GM20431 (cell line): ENCODE results near the gene ZNF57.
"Not testable (repeated sequence)": the region's sequence is repeated elsewhere in the genome, so short reads cannot be mapped to it uniquely, and the experiment has no call there.

ENCODE experiments used
- in situ Hi-C: fragments of 300-500 bp; cut with MseI, MboI; formaldehyde crosslinking; loops from one replicate; pipeline ENCODE4 v1.15.0; 2020; ENCODE audit warnings: low sequenced_read_pairs; ENCODE audit not compliant: unreplicated experiment

Gene ZNF57

DNA sequence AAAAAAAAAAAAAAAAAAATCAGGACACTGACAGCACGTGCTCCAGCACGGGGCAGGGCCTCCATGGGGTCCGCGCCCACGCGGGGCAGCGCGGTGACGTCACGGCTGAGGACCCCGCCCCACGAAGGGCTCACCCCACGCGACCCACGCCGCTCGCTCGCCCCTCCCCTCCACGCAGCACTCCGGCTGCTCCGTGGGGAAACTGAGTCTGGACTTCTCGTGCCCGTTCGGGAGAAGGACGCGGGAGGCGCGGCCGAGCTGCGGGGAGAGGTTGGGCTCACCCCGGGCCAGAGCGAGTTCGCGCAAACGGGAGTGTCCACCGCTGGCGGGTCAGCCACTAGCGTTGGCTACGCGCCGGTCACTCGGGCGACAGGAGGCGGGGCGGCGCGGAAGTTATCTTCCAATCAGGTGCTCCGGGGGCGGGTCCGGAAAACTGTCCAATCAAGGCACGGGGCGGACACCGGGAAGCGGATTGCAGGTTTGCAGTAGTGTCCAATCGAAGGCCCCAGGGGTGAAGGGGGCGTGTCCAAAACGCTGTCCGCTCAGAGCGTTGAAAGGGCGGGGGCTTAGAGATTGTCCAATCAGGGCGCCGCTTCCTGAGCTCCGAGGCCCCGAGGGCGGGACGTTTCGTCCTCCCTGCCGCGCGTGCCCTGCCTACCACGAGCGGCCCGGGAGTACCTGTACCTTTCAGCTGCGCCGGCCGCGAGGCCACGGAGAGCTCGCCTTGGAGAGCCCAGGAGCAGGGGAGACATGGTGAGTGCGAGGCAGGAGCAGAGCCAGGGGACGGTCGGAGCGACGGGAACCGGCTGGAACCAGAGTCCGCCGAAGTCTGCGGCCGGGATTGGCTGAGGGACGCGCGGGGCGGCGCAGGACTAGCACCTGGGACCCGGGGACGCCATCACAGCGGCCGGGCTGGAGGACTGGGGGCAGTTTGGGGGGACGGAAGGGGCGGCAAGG is at the start of gene ZNF57:
ZNF57 (plus strand) TSS at position 633 of the 957 bp plus-strand sequence; CDS start at position 751, 118 bp downstream.
- in situ Hi-C loops = no loop called here

DNA sequence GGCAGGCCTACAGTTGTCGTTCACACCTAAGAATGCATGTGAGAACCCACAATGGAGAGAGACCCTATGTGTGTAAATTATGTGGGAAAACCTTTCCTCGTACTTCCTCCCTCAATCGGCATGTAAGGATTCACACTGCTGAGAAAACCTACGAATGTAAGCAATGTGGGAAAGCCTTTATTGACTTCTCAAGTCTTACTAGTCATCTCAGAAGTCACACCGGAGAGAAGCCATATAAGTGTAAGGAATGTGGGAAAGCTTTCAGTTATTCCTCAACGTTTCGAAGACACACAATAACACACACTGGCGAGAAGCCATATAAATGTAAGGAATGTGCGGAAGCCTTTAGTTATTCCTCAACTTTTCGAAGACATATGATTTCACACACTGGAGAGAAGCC is 48.1 kb upstream of the ZNF57 start:
- in situ Hi-C loops = no loop called here

DNA sequence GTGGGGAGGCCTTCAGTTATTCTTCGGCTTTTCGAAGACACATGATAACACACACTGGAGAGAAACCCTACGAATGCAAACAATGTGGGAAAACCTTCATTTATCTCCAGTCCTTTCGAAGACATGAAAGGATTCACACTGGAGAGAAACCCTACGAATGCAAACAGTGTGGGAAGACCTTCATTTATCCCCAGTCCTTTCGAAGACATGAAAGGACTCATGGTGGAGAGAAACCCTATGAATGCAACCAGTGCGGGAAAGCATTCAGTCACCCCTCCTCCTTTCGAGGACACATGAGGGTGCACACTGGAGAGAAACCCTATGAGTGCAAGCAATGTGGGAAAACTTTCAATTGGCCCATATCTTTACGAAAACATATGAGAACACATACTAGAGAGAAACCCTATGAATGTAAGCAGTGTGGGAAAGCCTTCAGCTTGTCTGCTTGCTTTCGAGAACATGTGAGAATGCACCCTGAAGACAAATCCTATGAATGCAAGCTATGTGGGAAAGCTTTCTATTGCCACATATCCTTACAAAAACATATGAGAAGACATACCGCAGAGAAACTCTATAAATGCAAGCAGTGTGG is 47.6 kb upstream of the ZNF57 start:
- in situ Hi-C loops = no loop called here

DNA sequence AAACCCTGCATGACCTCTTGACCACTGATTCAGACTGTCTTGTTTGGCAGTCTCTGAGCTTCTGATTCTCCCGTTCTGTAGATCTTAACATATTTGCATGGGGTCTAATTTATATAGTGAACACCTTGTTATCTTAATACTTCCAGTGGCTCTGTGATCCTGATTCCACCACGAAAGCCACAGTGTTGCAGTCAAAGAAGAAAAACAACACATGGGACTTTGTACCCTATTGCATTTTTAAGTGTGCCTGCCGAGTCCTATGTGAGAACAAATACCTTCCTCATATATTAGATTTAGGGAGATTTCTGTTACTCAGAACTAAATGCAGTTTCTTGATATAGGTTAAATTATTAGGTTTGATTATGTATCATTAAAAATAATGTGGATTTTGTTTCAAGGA is 45.9 kb upstream of the ZNF57 start:
- in situ Hi-C loops = no loop called here

DNA sequence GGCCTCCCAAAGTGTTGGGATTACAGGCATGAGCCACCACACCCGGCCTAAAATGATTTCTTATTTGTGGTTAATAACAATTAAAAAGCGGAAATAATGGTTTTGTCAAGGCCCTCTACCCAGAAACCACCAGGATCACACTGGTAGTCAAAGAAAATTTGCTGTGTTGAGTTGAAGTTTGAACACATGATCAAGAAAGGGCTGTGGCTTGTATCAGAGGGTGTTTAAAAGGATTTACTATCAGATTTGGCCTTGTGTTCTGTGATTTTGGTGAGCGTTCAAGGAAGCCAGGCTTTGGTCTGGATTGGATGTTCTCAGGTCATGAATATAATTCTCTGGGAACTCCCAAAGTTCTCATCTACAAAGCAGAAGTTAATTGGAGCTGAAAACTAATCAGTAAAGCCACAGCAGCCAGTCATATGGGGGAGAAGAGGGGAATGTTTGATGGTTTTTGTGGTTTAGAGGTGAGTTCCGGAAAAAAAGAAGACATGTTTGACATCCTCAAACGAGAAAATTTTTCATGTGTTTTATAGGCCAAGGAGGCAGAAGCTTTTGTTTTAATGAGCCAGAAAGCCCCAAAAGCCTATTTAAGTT is 44.2 kb upstream of the ZNF57 start:
- in situ Hi-C loops = no loop called here

DNA sequence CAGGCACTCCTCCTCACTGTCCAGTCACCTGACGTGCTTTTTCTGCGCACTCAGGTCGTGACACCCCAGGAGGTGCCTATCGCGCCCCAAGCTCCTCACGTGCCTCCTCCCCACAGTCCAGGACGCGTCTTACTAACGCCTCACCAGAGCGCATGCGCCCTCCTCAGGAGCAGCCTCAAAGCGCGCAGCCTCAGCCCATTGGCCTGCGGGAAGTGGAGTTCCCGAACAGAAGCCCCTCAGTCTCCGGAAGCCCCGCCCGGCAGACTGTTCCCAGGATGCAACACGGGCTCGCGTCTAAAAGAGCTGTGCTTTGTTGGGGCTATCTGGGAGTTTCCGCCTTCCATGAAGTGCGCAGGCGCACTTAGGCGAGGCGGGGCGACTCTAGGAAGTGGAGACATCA is 41.9 kb upstream of the ZNF57 start:
- in situ Hi-C loops = no loop called here

DNA sequence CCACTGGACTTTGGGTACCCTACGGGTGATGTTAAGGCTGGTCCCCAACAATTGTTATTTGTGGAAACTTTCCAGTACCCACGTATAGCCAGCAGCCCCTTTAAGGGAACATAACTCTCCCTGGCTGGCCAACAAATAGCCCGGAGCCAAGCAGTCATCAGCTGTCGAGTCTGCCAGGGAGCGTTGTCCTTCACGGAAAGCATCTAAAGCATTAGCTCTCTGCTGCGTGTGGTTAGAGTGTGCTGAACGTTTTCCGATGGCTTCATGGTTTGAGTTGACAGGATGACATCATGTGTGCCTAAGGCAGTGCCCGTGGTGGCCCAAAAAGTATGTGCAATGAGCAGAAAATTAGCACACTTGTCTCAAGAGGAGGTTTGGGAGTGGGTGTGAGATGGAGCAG is 36.9 kb upstream of the ZNF57 start:
- in situ Hi-C loops = no loop called here

DNA sequence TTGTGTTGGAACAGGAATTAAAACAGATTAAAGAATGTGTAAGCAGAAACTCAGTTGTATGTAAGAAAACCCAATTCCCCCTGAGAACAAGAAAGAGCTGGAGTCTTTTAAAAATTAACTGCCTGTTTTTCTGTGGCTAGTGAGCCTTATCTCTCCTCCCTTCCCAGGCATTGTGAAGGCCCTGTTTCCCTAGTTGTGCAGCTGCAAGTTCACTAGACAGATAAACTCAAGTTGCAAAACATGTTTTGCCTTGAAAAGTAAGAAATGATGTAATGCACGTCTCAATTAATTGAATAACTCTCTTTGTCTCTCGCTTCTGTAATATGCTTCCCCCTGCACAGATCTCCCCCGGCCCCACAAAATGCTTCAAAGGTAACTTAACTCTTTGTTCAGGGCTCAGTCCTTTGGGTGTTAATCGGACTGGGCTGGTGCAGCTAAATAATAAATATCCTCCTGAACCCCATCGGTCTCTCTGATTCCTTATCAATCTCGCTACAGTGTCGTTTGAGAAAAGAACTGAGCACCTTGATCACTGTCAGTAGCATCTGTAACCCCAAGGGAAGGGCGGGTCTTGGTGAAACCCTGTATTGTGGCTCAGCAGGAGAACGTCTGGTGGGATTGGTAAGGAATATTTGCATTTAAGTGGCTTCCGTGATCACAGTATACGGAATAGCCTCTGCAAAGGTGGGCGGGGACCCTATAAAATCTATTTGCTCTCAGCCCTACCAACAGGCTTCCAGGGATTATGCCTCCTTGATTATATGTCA is 35.2 kb upstream of the ZNF57 start:
- in situ Hi-C loops = no loop called here

DNA sequence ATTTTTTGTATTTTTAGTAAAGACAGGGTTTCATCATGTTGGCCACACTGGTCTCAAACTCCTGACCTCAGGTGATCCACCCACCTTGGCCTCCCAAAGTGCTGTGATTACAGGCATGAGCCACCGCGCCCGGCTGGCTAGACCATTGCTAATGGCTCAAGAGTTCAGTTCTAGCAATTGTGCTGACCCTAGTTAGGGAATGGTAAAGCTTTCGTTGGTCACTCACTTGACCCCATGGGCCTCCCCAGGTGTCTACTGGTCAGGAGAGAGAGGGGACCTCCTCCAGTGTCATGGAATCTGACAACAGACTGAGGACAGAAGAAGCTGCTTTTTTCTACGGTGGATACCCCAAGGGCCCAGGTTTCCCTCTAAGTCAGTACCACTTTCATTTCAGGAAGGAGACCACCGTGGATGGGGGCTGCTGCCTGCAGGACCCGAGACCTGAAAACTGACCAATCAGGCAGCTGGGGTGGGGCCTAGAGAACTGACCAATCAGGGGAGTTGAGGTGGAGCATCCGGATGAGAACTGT is 34.2 kb upstream of the ZNF57 start:
- in situ Hi-C loops = no loop called here

DNA sequence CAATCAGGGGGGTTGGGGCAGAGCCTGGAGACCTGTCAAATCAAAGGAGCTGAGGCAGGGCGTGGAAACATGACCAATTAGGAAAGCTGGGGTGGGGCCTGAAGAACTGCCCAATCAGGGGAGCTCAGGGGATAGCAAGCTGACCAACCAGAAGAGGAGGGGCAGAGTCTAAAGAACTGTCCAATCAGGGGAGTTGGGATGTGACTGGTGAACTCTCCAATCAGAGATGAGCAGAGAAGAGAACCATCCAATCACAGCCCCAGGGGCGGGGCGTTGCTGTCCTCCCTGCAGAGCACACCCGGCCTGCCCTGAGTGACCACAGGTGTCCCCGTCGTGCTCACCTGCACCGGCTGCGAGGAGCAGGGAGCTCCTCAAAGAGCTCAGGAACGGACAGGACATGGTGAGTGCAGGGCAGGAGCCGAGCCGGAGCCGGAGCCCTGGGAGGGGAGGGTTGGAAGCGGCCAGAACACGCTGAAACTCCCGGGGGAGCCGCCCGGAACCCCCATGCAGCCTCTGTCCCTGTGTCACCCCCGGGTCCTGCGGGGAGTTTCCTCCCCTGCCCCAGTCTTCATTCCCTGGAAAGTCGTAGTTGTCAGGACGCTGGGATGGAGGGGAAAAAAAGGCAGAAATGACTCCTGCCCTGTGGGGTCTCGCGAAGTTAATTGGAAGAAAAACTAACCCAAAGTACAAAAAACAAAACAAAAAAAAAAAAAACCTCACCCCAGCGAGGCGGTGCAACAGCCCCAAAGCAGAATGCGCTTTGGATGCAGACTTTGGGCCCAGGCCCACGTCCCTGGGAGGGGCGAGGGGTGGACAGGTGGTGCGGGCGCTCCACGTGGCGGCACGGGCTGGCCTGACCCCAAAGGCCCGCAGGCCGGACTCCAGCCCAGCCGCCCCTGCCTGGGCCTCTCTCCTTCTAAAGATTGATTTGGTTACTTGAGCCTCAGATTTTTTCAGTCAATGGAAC is 33.4 kb upstream of the ZNF57 start, which contains the start of gene ZNF556:
ZNF556 (plus strand) TSS at position 311 of the 967 bp plus-strand sequence; CDS start at position 398, 87 bp downstream.
- in situ Hi-C loops = no loop called here

DNA sequence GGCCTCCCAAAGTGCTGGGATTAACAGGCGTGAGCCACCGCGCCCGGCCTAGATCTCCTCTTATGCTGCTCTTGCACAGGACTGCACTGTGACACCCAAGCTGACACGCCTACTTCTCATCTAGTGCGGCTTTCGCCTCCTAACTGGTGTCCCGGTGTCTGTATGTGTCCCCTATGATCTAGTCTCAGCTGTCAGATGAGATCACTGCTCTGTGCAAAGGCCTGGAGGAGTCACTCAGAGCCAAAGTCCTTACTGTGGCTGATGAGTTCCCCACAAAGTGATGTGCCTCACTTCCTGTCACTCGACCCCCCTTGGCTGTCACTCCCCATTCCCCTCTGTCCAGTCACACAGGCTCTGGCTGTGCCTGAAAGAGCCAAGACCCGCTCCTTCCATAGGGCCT is 31.1 kb upstream of the ZNF57 start:
- in situ Hi-C loops = no loop called here

DNA sequence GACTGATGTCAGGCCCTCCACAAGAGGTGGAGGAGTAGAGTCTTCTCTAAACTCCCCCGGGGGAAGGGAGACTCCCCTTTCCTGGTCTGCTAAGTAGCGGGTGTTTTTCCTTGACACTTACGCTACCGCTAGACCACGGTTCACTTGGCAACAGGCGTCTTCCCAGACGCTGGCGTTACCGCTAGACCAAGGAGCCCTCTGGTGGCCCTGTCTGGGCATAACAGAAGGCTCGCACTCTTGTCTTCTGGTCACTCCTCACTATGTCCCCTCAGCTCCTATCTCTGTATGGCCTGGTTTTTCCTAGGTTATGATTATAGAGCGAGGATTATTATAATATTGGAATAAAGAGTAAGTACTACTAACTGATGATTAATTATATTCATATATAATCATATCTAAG is 28.6 kb upstream of the ZNF57 start:
- in situ Hi-C loops = not testable (repeated sequence)

DNA sequence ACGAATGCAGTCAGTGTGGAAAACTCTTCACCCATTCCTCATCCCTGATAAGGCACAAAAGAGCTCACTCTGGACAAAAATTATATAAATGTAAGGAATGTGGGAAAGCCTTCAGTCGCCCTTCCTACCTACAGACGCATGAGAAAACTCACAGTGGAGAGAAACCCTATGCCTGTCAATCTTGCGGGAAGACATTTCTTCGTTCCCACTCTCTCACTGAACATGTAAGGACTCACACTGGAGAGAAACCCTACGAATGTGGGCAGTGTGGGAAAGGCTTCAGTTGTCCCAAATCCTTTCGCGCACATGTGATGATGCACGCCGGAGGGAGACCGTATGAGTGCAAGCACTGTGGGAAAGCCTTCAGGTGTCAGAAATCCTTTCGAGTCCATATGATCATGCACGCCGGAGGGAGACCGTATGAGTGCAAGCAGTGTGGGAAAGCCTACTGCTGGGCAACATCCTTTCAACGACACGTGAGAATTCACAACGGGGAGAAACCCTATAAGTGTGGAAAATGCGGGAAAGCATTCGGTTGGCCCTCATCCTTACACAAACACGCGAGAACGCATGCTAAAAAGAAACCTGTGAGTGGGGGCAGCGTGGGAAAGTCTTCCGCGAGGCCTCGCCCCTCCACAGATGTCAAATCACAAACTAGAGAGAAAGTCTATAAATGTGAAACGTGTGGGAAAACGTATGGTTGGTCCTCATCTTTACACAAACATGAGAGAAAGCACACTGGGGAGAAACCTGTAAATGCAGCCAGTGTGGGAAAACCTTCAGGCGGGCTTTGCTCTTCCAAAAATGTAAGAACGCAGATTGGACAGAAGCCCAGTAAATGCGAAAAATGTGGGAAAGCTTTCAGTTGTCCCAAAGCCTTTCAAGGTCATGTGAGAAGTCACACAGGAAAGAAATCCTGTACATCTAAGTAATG is 23.1 kb upstream of the ZNF57 start:
- in situ Hi-C loops = no loop called here

DNA sequence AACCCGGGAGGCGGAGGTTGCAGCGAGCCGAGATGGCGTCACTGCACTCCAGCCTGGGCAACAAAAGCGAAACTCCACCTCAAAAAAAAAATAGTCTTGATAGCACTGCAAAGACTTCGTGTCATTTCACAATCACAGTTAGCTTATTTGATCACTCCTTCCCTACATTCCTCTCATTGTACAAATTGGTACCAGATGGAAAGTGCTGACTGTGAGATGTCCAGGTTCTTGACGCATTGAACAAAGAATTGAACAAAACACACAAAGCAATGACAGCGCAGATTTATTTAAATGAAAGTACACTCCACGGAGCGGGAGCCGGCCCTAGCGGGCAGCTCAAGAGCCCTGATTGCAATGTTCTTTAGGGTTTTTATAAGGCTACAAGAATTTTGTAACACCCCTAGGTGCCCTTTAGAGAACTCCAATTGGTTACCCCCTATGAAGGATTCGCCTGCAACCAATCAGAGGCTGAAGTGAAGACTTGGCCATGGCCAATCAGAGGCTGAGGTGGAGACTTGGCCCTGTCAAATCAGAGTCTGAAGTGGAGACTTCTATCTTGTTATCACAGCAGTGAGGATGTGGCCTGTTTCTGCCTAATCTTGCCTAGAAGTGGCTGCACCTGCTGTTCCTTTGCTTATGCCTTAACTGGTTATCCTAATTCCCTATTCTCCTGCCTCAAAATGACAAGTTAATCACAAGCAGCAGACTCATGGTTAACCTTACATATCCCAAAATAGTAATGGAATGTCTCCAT is 16.9 kb upstream of the ZNF57 start:
- in situ Hi-C loops = no loop called here

DNA sequence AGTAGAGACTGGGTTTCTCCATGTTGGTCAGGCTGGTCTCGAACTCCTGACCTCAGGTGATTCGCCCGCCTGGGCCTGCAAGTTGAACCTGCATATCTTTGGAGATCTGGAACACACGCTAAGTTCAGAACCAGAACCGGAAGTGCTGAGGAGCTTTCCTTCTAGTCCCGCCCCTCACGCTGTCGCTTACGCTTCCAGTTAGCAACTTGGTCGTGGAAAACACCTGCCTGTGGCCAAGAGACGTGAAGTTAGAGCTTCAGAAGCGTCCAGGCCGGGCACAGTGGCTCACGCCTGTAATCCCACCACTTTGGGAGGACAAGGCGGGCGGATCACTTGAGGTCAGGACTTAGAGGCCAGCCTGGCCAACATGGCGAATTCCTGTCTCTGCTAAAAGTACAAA is 15.0 kb upstream of the ZNF57 start:
- in situ Hi-C loops = no loop called here

DNA sequence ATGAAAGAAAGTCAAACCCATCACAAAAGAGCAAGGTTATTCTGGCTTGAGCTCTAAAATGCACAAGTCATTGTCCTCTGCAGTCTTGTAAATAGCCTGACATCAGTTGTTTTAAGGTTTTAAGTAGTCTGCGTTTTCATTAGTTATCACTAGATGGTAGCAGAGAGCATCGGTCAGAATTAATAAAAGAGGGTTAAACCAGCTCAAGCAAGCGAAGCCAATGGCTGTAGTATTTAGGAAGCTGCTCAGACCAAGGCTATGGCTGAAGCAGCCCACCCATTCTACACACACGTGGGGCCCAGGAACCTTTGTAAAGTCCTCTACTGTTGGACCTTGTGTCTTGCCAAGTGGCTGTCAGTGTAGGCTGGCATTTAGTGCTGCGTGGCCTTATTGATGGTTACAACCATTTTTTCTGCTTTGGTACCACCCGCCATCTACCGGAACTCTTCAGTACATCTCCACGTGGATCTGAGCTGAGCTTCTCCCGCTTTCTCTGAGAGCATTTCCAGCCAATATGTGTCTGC is 13.3 kb upstream of the ZNF57 start:
- in situ Hi-C loops = no loop called here

DNA sequence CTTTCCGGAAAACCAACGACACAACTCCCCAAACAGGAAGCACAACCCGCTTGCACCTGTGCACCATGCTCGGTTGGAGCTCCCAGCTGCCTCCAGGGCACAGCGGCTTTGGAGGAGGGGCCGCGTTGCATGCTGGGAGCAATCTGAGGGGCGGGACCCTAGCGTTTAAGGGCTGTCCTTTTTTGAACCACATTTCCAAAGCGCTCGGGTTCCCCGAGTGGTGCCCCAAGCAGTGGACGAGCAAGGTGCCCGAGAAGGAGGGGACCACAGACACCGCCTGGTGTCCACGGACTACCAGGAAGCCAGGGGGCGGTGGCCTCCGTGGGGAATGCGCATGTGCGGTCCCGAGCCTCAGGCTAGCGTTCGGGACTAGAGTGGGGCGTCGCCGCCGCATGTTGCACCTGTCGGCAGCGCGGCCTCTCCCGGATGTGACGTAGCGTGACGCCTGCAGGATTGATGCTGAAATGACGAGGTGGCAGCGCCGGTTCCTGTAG is 11.9 kb upstream of the ZNF57 start:
- in situ Hi-C loops = no loop called here
